HepG2 (cell line): ENCODE results near the gene ZFP36L2. TPM values are rescaled to one million over a fixed set of nuclear protein-coding genes. Genes with fewer than 3 reads are reported as not detected.
A peak's percentile ranks its signal among the peaks of the same experiment; 100 is the strongest.

Source experiments
- CEBPB ChIP-seq: IDR thresholded peaks from 2 replicates; pipeline ENCODE4 v1.6.1; 2011; ENCODE audit warnings: low read depth, low read length, improper control_type of control experiment, borderline replicate concordance
- ELF3 ChIP-seq: IDR thresholded peaks from 2 replicates; pipeline ENCODE4 v1.6.1; 2016; ENCODE audit warnings: missing genetic modification reagents, missing compliant biosample characterization
- FOXJ3 ChIP-seq: sonication (generic); formaldehyde crosslinking; IDR thresholded peaks from 2 replicates; pipeline ENCODE4 v1.4.0; 2020; ENCODE audit warnings: missing genetic modification reagents, mild to moderate bottlenecking, borderline replicate concordance
- GABPA ChIP-seq, 2 experiments: IDR thresholded peaks; 2 replicates each; pipeline ENCODE4 v1.6.1; 2011 to 2016; ENCODE audit warnings: low read depth in 2 of 2, low read length in 1 of 2, missing biosample characterization in 1 of 2, missing genetic modification characterization in 1 of 2
- HNRNPLL ChIP-seq: fragments of 200-400 bp; formaldehyde crosslinking; IDR thresholded peaks from 2 replicates; pipeline ENCODE4 v1.6.1; 2017; ENCODE audit warnings: mild to moderate bottlenecking, low read depth, low read length; ENCODE audit not compliant: poor library complexity, severe bottlenecking
- HOXA5 ChIP-seq: sonication (generic); formaldehyde crosslinking; IDR thresholded peaks from 2 replicates; pipeline ENCODE4 v1.4.0; 2020; ENCODE audit warnings: missing genetic modification reagents
- RFX1 ChIP-seq: fragments of 450-650 bp; IDR thresholded peaks from 2 replicates; pipeline ENCODE4 v1.6.1; 2017
- SIX1 ChIP-seq: sonication (generic); formaldehyde crosslinking; IDR thresholded peaks from 2 replicates; pipeline ENCODE4 v1.4.0; 2020; ENCODE audit warnings: missing genetic modification reagents, borderline replicate concordance
- SSRP1 ChIP-seq: IDR thresholded peaks from 2 replicates; pipeline ENCODE4 v1.6.1; 2016; ENCODE audit warnings: control low read depth
- ZFP36L2 ChIP-seq: sonication (generic); formaldehyde crosslinking; IDR thresholded peaks from 2 replicates; pipeline ENCODE4 v1.4.0; 2020; ENCODE audit warnings: missing genetic modification reagents
- ZFY ChIP-seq: sonication (generic); formaldehyde crosslinking; IDR thresholded peaks from 2 replicates; pipeline ENCODE4 v1.4.0; 2020; ENCODE audit warnings: missing genetic modification reagents
- ZFYVE20 ChIP-seq: sonication (generic); formaldehyde crosslinking; IDR thresholded peaks from 2 replicates; pipeline ENCODE4 v1.8.0; 2023; ENCODE audit warnings: low read depth, mild to moderate bottlenecking, moderate library complexity, missing genetic modification reagents, borderline replicate concordance
- ZNF230 ChIP-seq: sonication (generic); formaldehyde crosslinking; IDR thresholded peaks from 2 replicates; pipeline ENCODE4 v1.4.0; 2020; ENCODE audit warnings: mild to moderate bottlenecking, missing genetic modification reagents
- ZNF34 ChIP-seq: sonication (generic); formaldehyde crosslinking; IDR thresholded peaks from 2 replicates; pipeline ENCODE4 v1.4.0; 2020; ENCODE audit warnings: mild to moderate bottlenecking, missing genetic modification reagents, borderline replicate concordance
- ZNF564 ChIP-seq: sonication (generic); formaldehyde crosslinking; IDR thresholded peaks from 2 replicates; pipeline ENCODE4 v1.8.1; 2023; ENCODE audit warnings: mild to moderate bottlenecking, missing genetic modification reagents
- ZNF570 ChIP-seq: sonication (generic); formaldehyde crosslinking; IDR thresholded peaks from 2 replicates; pipeline ENCODE4 v1.4.0; 2020; ENCODE audit warnings: mild to moderate bottlenecking, missing genetic modification reagents, borderline replicate concordance
- ZNF674 ChIP-seq: sonication (generic); formaldehyde crosslinking; IDR thresholded peaks from 2 replicates; pipeline ENCODE4 v1.5.0; 2020; ENCODE audit warnings: low read depth, mild to moderate bottlenecking, missing genetic modification reagents
- ZNF709 ChIP-seq: sonication (generic); formaldehyde crosslinking; IDR thresholded peaks from 2 replicates; pipeline ENCODE4 v1.5.0; 2020; ENCODE audit warnings: mild to moderate bottlenecking, missing genetic modification reagents
- polyA plus RNA-seq, 8 experiments: library from polyadenylated mRNA; depleted of rRNA in 3 of 8; stranded (reverse) in 7 of 8; unstranded in 1 of 8; fragments of >200 nt; fragmentation: Illumina TruSeq in 4 of 8; extraction: Trizol in 4 of 8; gene quantifications; 2 replicates each; pipeline versions ENCODE4 v1.2.1 to v1.2.3, GENCODE V29; 2011 to 2016; ENCODE audit warnings: low read depth in 4 of 8, missing spikeins in 1 of 8, mixed read lengths in 1 of 8; ENCODE audit not compliant: insufficient read depth in 1 of 8
- total RNA-seq, 5 experiments: library from RNA; depleted of rRNA; stranded (reverse); fragments of >200 nt; fragmentation: Illumina TruSeq; extraction: Trizol; gene quantifications; 2 replicates each; pipeline ENCODE4 v1.2.3, GENCODE V29; 2016; ENCODE audit warnings: low read depth in 1 of 5
- TF ChIP-seq, protein P1 (sequence below): sonication (generic); formaldehyde crosslinking; IDR thresholded peaks from 2 replicates; pipeline ENCODE4 v1.5.1; 2020; ENCODE audit warnings: mild to moderate bottlenecking, missing genetic modification reagents, moderate library complexity
- TF ChIP-seq, protein P2 (sequence below): sonication (generic); formaldehyde crosslinking; IDR thresholded peaks from 2 replicates; pipeline ENCODE4 v1.5.0; 2020; ENCODE audit warnings: mild to moderate bottlenecking, missing genetic modification reagents
- TF ChIP-seq, protein P3 (sequence below): sonication (generic); formaldehyde crosslinking; IDR thresholded peaks from 2 replicates; pipeline ENCODE4 v1.4.0; 2020; ENCODE audit warnings: mild to moderate bottlenecking, missing genetic modification reagents
- TF ChIP-seq, protein P4 (sequence below): sonication (generic); formaldehyde crosslinking; IDR thresholded peaks from 2 replicates; pipeline ENCODE4 v1.8.0; 2022; ENCODE audit warnings: missing genetic modification reagents, mild to moderate bottlenecking, moderate library complexity, borderline replicate concordance

ZFP36L2 gene
- total and polyA plus RNA-seq, 2 of the 13 experiments (the other 11 are each of a cell fraction or from before 2014, with no cell fraction given) = 11.2 to 21.8 TPM

DNA sequence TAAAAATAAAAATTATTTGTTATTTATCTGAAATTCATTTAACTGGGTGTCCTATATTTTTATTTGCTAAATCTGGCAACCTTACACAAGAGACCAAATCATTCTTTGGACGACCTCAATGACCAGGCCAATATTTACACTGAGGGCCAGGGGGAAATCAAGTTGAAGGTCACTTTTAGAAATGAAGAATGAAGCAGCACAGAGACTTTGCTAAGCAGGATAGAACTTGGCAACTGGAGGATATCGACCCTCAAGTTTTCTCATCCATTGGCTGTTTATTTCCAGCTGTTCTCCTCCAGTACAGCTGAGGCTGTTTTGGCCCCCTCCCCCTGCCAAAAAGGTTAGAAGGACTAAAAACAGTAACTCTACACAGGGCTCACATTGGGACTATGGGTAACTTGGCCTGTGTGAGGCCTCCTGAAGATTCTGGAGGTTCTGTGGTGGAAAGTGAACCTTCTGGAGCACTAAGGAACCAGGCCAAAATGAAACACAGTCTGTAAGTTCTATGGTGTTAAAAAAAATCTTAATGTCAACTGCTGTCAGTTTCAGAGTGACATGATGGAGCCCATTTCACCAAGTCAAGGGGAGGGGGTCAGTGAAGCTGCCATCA lies 32.2 kb upstream of the ZFP36L2 start (continued):
- TF ChIP-seq, protein P1, sequence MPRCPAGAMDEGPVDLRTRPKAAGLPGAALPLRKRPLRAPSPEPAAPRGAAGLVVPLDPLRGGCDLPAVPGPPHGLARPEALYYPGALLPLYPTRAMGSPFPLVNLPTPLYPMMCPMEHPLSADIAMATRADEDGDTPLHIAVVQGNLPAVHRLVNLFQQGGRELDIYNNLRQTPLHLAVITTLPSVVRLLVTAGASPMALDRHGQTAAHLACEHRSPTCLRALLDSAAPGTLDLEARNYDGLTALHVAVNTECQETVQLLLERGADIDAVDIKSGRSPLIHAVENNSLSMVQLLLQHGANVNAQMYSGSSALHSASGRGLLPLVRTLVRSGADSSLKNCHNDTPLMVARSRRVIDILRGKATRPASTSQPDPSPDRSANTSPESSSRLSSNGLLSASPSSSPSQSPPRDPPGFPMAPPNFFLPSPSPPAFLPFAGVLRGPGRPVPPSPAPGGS (CRISPR knock-in tag) = no peak
- TF ChIP-seq ZNF709 (no peak), ELF3 (CRISPR knock-in tag) (peak; percentile 68), RFX1 (no peak), HNRNPLL (no peak), ZFP36L2 (CRISPR knock-in tag) (no peak), SIX1 (CRISPR knock-in tag) (peak; percentile 31; the same call in 1 of the 2 replicates), SSRP1 (CRISPR knock-in tag) (no peak), HOXA5 (CRISPR knock-in tag) (peak; percentile 53; the same call in 1 of the 2 replicates), GABPA (IDR thresholded peaks at IDR 0.05; ENCODE audit: low read depth, low read length) (no peak), GABPA (CRISPR knock-in tag; IDR thresholded peaks at IDR 0.05; ENCODE audit: low read depth) (no peak), ZNF570 (CRISPR knock-in tag) (no peak), ZFYVE20 (no peak), ZFY (CRISPR knock-in tag) (no peak), ZNF34 (CRISPR knock-in tag) (no peak), FOXJ3 (CRISPR knock-in tag) (peak; percentile 83; the same call in 1 of the 2 replicates), ZNF674 (CRISPR knock-in tag) (no peak), ZNF230 (CRISPR knock-in tag) (no peak), CEBPB (peak; percentile 61; the same call in 1 of the 2 replicates), ZNF564 (CRISPR knock-in tag) (no peak)
- TF ChIP-seq, protein P2, sequence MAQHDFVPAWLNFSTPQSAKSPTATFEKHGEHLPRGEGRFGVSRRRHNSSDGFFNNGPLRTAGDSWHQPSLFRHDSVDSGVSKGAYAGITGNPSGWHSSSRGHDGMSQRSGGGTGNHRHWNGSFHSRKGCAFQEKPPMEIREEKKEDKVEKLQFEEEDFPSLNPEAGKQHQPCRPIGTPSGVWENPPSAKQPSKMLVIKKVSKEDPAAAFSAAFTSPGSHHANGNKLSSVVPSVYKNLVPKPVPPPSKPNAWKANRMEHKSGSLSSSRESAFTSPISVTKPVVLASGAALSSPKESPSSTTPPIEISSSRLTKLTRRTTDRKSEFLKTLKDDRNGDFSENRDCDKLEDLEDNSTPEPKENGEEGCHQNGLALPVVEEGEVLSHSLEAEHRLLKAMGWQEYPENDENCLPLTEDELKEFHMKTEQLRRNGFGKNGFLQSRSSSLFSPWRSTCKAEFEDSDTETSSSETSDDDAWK (CRISPR knock-in tag) = no peak
- TF ChIP-seq, protein P3, sequence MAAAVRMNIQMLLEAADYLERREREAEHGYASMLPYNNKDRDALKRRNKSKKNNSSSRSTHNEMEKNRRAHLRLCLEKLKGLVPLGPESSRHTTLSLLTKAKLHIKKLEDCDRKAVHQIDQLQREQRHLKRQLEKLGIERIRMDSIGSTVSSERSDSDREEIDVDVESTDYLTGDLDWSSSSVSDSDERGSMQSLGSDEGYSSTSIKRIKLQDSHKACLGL (CRISPR knock-in tag) = no peak
- TF ChIP-seq, protein P4, sequence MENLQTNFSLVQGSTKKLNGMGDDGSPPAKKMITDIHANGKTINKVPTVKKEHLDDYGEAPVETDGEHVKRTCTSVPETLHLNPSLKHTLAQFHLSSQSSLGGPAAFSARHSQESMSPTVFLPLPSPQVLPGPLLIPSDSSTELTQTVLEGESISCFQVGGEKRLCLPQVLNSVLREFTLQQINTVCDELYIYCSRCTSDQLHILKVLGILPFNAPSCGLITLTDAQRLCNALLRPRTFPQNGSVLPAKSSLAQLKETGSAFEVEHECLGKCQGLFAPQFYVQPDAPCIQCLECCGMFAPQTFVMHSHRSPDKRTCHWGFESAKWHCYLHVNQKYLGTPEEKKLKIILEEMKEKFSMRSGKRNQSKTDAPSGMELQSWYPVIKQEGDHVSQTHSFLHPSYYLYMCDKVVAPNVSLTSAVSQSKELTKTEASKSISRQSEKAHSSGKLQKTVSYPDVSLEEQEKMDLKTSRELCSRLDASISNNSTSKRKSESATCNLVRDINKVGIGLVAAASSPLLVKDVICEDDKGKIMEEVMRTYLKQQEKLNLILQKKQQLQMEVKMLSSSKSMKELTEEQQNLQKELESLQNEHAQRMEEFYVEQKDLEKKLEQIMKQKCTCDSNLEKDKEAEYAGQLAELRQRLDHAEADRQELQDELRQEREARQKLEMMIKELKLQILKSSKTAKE = peak; percentile 76
